CD4-positive, alpha-beta memory T cell (primary cell): ENCODE measurements around the gene CTNNA2. TPM values are rescaled to one million over a fixed set of nuclear protein-coding genes. Genes with fewer than 3 reads are reported as not detected.

ENCODE experiments used
- CTCF ChIA-PET: fragments of 350-600 bp; sonication (Branson Sonifier 250); formaldehyde crosslinking; loops from one replicate; lab custom pipeline; 2021; ENCODE audit warnings: inconsistent platforms; ENCODE audit not compliant: partially characterized antibody; lab: Charles Lee
- POLR2A ChIA-PET: fragments of 350-600 bp; sonication (Branson Sonifier 250); formaldehyde crosslinking; loops from one replicate; lab custom pipeline; 2021; ENCODE audit not compliant: partially characterized antibody; lab: Charles Lee
- DNase-seq, 5 donors: peaks; one replicate each; pipeline versions ENCODE4 v3.0.0 to v3.0.0-alpha.2; 2020 to 2022; ENCODE audit warnings: mixed read lengths in 1 of 5
- H3K27ac ChIP-seq: one replicate; pipeline ENCODE4 v1.7.0; 2013; ENCODE audit warnings: low read depth, low read length
- H3K27me3 ChIP-seq: 2 replicates; pipeline ENCODE4 v1.7.0; 2013; ENCODE audit warnings: mild to moderate bottlenecking, low read length, moderate library complexity; ENCODE audit not compliant: insufficient read depth
- H3K36me3 ChIP-seq: 2 replicates; pipeline ENCODE4 v1.7.0; 2013; ENCODE audit warnings: mild to moderate bottlenecking, low read length, moderate library complexity; ENCODE audit not compliant: insufficient read depth
- H3K4me1 ChIP-seq: 2 replicates; pipeline ENCODE4 v1.7.0; 2013; ENCODE audit warnings: mild to moderate bottlenecking, low read length, moderate library complexity; ENCODE audit not compliant: insufficient read depth
- H3K4me3 ChIP-seq, 2 donors: one replicate each; pipeline ENCODE4 v1.7.0; 2013; ENCODE audit warnings: low read length in 2 of 2, mild to moderate bottlenecking in 1 of 2
- H3K9me3 ChIP-seq, 2 donors: one replicate each; pipeline ENCODE4 v1.7.0; 2013; ENCODE audit warnings: low read length in 2 of 2, control low read depth in 1 of 2; ENCODE audit not compliant: control insufficient read depth in 1 of 2
- H3K27ac Mint-ChIP-seq, 7 donors: one replicate each; pipeline ENCODE4 v1.8.0; 2020 to 2021; ENCODE audit warnings: mixed read lengths in 7 of 7, mild to moderate bottlenecking in 6 of 7, inconsistent platforms in 3 of 7, moderate library complexity in 3 of 7
- H3K27me3 Mint-ChIP-seq, 2 donors: one replicate each; pipeline ENCODE4 v1.8.0; 2020 to 2021; ENCODE audit warnings: mixed read lengths in 2 of 2
- H3K36me3 Mint-ChIP-seq, 2 donors: one replicate each; pipeline ENCODE4 v1.8.0; 2020 to 2021; ENCODE audit warnings: mixed read lengths in 2 of 2, inconsistent platforms in 1 of 2, mild to moderate bottlenecking in 1 of 2
- H3K4me1 Mint-ChIP-seq, 4 donors: one replicate each; pipeline ENCODE4 v1.8.0; 2020 to 2021; ENCODE audit warnings: mixed read lengths in 4 of 4, mild to moderate bottlenecking in 1 of 4
- H3K4me3 Mint-ChIP-seq, 8 donors: one replicate each; pipeline ENCODE4 v1.8.0; 2020 to 2021; ENCODE audit warnings: mixed read lengths in 8 of 8, mild to moderate bottlenecking in 7 of 8, moderate library complexity in 6 of 8, inconsistent platforms in 3 of 8
- H3K9me3 Mint-ChIP-seq, 8 donors: one replicate each; pipeline ENCODE4 v1.8.0; 2020 to 2021; ENCODE audit warnings: mixed read lengths in 8 of 8, mild to moderate bottlenecking in 5 of 8, inconsistent platforms in 3 of 8, moderate library complexity in 1 of 8
- intact Hi-C: fragments of 100-400 bp; cut with micrococcal nuclease; formaldehyde crosslinking; loops from one replicate; pipeline ENCODE4 v1.15.1; 2023
- polyA plus RNA-seq, 2 donors: library from polyadenylated mRNA; unstranded; fragments of 300-500 nt; fragmentation: Illumina TruSeq; gene quantifications; one replicate each; pipeline ENCODE4 v1.2.3, GENCODE V29; 2021
- total RNA-seq, 2 experiments: library from RNA; stranded (reverse); gene quantifications; one replicate each; pipeline ENCODE4 v1.2.3, GENCODE V29; 2021

The CTNNA2 gene
- total and polyA plus RNA-seq, 4 experiments from 2014 or later = not detected

DNA sequence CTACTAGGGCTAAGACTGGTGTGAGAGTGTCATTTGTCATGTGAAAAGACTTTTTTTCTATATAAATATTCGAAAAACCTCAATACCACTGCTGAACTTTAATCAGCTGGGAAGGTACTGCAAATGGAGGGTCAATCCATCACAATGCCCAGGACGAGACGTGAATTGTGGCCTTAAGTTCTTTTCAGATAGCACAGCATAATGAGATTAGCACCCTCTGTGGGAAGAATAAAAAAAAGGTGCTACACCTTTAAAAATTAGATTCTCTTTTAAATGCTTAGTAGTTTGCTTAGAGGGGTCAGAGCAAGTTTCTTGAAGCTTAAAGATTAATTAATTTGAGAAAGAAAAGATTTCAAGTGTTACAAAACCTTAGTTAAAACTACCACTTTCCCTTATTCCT is 786.1 kb downstream of the CTNNA2 start:
- H3K27me3 ChIP-seq = no peaks in the 10 kb centered on the region
- H3K9me3 ChIP-seq = no peaks in the 10 kb centered on the region
- H3K36me3 ChIP-seq = no peaks in the 10 kb centered on the region
- no peak overlapping the region for H3K4me3 Mint-ChIP-seq
- CTCF ChIA-PET = no interaction called here
- no peaks in the 10 kb centered on the region for H3K36me3 Mint-ChIP-seq
- H3K27ac Mint-ChIP-seq = no peak overlapping the region
- DNase-seq = no peak
- intact Hi-C loops = no loop called here
- H3K4me1 ChIP-seq = no peaks in the 10 kb centered on the region
- peaks cover 0 to 15% (median 9%) of the 10 kb centered on the region in 8 donors for H3K9me3 Mint-ChIP-seq
- H3K4me1 Mint-ChIP-seq = no peaks in the 10 kb centered on the region
- no peak overlapping the region for H3K4me3 ChIP-seq
- POLR2A ChIA-PET = no interaction called here
- no peak overlapping the region for H3K27ac ChIP-seq
- peaks cover 2 to 14% of the 10 kb centered on the region in 2 donors for H3K27me3 Mint-ChIP-seq

DNA sequence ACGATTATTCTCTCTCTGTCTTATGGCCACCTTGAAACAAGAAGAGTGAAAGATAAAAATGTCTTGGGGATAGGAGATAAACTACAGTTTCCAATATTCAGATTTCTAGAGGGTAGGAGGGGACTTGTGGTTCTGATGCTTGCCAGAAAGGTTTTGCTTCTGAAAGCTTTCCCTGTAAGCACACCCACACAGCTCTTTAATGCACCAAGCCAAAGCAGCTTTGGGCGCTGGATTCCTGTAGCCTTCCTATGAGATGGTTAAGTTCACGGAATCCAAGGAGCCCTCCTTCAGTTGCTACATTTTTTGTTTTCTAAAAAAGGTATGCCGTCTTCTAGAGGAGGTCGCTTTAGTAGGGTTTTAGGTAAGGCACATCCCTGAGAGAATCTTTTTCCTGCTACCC is 786.8 kb downstream of the CTNNA2 start:
- intact Hi-C loops = no loop called here
- H3K27me3 ChIP-seq = no peaks in the 10 kb centered on the region
- H3K4me3 Mint-ChIP-seq = no peak overlapping the region
- H3K27ac ChIP-seq = no peak overlapping the region
- no peaks in the 10 kb centered on the region for H3K36me3 Mint-ChIP-seq
- H3K4me1 Mint-ChIP-seq = no peaks in the 10 kb centered on the region
- H3K27ac Mint-ChIP-seq = no peak overlapping the region
- no peaks in the 10 kb centered on the region for H3K36me3 ChIP-seq
- peaks cover 0 to 15% (median 9%) of the 10 kb centered on the region in 8 donors for H3K9me3 Mint-ChIP-seq
- H3K4me3 ChIP-seq = no peak overlapping the region
- no peaks in the 10 kb centered on the region for H3K4me1 ChIP-seq
- CTCF ChIA-PET = no interaction called here
- no peaks in the 10 kb centered on the region for H3K9me3 ChIP-seq
- POLR2A ChIA-PET = no interaction called here
- DNase-seq = no peak
- peaks cover 2 to 15% of the 10 kb centered on the region in 2 donors for H3K27me3 Mint-ChIP-seq

DNA sequence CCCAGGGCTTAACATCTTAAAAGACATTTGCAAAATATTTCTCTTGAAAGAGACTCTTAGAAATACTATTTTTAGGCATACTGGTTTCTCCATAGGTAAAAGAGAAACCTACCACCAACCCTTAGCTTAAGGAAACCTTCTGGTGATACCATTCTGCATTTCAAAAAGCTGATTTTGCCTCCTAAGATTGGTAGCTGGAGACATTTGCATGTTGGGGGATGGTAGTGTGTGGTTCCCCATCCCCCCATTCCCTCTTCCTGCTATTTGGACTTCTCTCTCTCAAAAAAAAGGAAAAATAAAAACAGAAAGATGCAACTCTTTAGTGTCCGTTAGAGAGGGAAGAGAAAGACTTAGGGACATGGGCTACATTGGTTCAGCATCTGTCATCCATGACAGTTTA is 787.5 kb downstream of the CTNNA2 start:
- peaks cover 5 to 15% of the 10 kb centered on the region in 2 donors for H3K27me3 Mint-ChIP-seq

DNA sequence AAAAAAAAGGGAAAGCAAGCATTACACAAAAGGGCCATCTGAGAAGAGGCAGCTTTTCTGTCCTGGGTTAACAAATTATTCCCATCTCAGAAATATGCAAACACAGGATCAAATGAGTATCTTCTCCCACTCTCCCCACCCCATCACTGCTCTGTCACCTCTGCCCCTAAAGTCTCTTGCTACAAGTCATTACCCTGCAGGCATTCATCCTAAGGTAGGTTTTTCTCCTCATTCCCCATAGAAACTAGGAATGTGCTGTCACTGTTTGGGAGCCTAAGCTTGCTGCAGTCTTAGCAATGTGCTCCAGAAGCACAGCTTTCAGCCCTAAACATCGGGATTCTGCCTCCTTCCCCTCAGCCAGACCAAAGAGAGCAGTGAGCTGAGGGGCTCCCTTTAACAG is 788.1 kb downstream of the CTNNA2 start:
- H3K4me3 Mint-ChIP-seq = no peak overlapping the region
- no peaks in the 10 kb centered on the region for H3K4me1 Mint-ChIP-seq
- Histone ChIP-seq H3K27me3 (no peaks in the 10 kb centered on the region), H3K4me1 (no peaks in the 10 kb centered on the region), H3K36me3 (no peaks in the 10 kb centered on the region), H3K4me3 (no peak overlapping the region), H3K9me3 (no peaks in the 10 kb centered on the region), H3K27ac (no peak overlapping the region)
- ChIA-PET POLR2A (no interaction called here), CTCF (no interaction called here)
- H3K36me3 Mint-ChIP-seq = no peaks in the 10 kb centered on the region
- H3K27ac Mint-ChIP-seq = no peak overlapping the region
- no peak for DNase-seq
- intact Hi-C loops = no loop called here
- peaks cover 0 to 21% (median 8%) of the 10 kb centered on the region in 8 donors for H3K9me3 Mint-ChIP-seq
- peaks cover 9 to 15% of the 10 kb centered on the region in 2 donors for H3K27me3 Mint-ChIP-seq

More for the DNA sequence above, 787.5 kb downstream of the CTNNA2 start:
- no peak overlapping the region for H3K4me3 Mint-ChIP-seq
- H3K4me3 ChIP-seq = no peak overlapping the region
- DNase-seq = no peak
- intact Hi-C loops = no loop called here
- ChIA-PET POLR2A (no interaction called here), CTCF (no interaction called here)
- H3K27me3 ChIP-seq = no peaks in the 10 kb centered on the region
- no peak overlapping the region for H3K27ac Mint-ChIP-seq
- H3K27ac ChIP-seq = no peak overlapping the region
- no peaks in the 10 kb centered on the region for H3K36me3 Mint-ChIP-seq
- no peaks in the 10 kb centered on the region for H3K9me3 ChIP-seq
- no peaks in the 10 kb centered on the region for H3K4me1 Mint-ChIP-seq
- H3K4me1 ChIP-seq = no peaks in the 10 kb centered on the region
- no peaks in the 10 kb centered on the region for H3K36me3 ChIP-seq
- H3K9me3 Mint-ChIP-seq = peaks cover 0 to 19% (median 9%) of the 10 kb centered on the region in 8 donors

DNA sequence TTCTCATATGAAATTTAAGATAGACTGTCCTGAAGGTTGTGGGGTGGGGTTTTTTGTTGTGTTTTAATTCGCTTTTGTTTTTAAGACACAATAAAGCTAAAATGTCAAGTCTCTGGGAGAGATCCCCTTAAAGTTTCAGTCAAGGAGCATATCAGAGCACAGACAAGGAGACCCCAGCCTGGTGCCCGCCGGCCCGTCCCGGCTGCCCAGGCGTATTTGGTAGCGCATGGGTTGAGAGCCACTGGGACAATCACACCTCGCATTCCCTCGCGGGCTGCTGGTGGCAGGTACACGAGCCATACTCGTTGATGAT is 789.1 kb downstream of the CTNNA2 start:
- DNase-seq = no peak
- Histone ChIP-seq H3K27me3 (no peaks in the 10 kb centered on the region), H3K4me1 (no peaks in the 10 kb centered on the region), H3K4me3 (no peak overlapping the region), H3K36me3 (no peaks in the 10 kb centered on the region), H3K9me3 (no peaks in the 10 kb centered on the region), H3K27ac (no peak overlapping the region)
- no peak overlapping the region for H3K27ac Mint-ChIP-seq
- no peaks in the 10 kb centered on the region for H3K4me1 Mint-ChIP-seq
- peaks cover 11 to 18% of the 10 kb centered on the region in 2 donors for H3K27me3 Mint-ChIP-seq
- ChIA-PET CTCF (no interaction called here), POLR2A (no interaction called here)
- H3K4me3 Mint-ChIP-seq = no peak overlapping the region
- H3K9me3 Mint-ChIP-seq = peaks cover 0 to 21% (median 9%) of the 10 kb centered on the region in 8 donors
- intact Hi-C loops = no loop called here
- H3K36me3 Mint-ChIP-seq = no peaks in the 10 kb centered on the region

DNA sequence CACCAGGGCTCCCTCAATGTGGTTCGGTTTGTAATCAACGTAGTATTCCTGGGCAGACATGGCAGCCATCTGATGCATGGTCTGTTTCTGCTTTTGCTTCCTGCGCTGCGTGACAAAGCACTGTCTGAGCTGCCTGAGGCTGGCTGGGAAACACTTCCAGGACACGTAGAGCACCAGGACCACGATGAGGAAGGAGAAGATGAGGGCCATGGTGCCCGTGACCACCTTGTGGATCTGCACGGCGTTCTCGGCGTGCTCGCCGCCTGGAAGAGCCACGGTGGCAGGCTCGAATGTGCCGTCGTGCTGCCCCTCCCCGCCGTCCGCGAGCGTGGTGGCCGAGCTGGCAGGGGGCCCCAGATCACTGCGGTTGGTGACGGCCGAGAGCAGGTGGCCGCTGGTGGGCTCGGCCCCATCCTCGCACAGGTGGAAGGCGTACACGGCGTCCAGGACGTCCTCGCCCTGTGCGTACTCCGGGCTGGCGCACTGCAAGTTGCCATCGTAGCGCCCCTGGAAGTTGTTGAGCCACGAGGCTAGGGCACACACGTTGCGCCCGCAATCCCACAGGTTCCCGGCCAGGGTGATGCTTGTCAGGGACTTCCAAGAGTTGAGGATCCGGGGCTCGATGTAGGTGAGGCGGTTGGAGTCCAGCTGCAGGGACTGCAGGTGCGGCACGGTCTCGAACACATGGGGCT is 789.6 kb downstream of the CTNNA2 start:
- Histone ChIP-seq H3K27ac (no peak overlapping the region), H3K27me3 (no peaks in the 10 kb centered on the region), H3K4me1 (no peaks in the 10 kb centered on the region), H3K36me3 (no peaks in the 10 kb centered on the region), H3K9me3 (no peaks in the 10 kb centered on the region), H3K4me3 (no peak overlapping the region)
- peaks cover 11 to 18% of the 10 kb centered on the region in 2 donors for H3K27me3 Mint-ChIP-seq
- H3K4me3 Mint-ChIP-seq = no peak overlapping the region
- no peaks in the 10 kb centered on the region for H3K36me3 Mint-ChIP-seq
- H3K4me1 Mint-ChIP-seq = no peaks in the 10 kb centered on the region
- H3K27ac Mint-ChIP-seq = no peak overlapping the region
- peaks cover 0 to 19% (median 10%) of the 10 kb centered on the region in 8 donors for H3K9me3 Mint-ChIP-seq
- intact Hi-C loops = no loop called here
- DNase-seq = no peak
- ChIA-PET CTCF (no interaction called here), POLR2A (no interaction called here)

DNA sequence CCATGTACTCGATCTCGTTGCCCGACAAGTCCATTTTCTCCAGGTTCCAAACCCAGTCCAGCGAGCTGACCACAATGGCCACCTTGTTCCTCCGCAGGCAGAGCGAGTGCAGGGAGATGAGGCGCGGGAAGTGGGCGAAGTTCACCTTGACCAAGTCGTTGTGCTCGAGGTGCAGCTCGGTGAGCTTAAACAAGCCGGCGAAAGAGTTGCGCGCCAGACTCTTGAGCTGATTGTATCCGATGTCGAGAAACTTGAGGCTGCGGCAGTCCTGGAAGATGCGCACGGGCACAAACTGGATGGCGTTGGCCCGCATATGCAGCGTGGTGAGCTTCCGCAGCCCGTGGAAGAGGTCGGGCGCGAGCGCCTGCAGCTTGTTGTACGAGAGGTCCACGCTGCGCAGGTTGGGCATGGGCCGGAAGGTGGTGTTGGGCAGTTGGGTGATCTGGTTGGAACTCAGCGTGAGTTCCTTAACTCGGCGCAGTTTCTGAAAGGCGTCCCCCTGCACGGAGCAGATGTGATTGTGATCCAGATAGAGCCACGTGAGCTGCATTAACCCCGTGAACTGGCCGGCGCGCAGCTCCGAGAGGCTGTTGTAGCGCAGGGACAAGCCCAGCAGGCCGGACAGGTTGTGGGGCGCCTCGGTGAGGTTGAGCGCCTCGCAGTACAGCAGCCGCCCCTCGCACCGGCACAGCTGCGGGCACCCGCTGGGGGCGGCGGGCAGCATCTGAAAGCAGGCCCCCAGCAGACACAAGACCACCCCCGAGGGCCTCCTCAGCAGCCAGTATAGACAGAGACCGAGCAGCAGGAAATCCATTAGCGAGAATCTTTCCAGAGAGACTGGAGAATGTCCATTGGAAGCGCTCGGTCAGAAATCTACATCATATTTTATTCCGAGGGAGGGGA is 790.4 kb downstream of the CTNNA2 start:
- no peak for DNase-seq
- Mint-ChIP-seq H3K9me3 (peaks cover 0 to 19% (median 10%) of the 10 kb centered on the region in 8 donors), H3K27me3 (peaks cover 11 to 18% of the 10 kb centered on the region in 2 donors), H3K27ac (no peak overlapping the region), H3K4me1 (no peaks in the 10 kb centered on the region), H3K4me3 (no peak overlapping the region), H3K36me3 (no peaks in the 10 kb centered on the region)
- no peaks in the 10 kb centered on the region for H3K36me3 ChIP-seq
- ChIA-PET POLR2A (no interaction called here), CTCF (no interaction called here)
- H3K4me3 ChIP-seq = no peak overlapping the region
- no peaks in the 10 kb centered on the region for H3K4me1 ChIP-seq
- intact Hi-C loops = no loop called here
- no peak overlapping the region for H3K27ac ChIP-seq
- H3K27me3 ChIP-seq = no peaks in the 10 kb centered on the region
- no peaks in the 10 kb centered on the region for H3K9me3 ChIP-seq
